ENCODE results near the gene EGLN1. TPM values are rescaled to one million over a fixed set of nuclear protein-coding genes. Genes with fewer than 3 reads are reported as not detected.
A peak's percentile ranks its signal among the peaks of the same experiment; 100 is the strongest.

Gene EGLN1
- total RNA-seq, 1 donor from 2014 or later, result 34.4 TPM

- TF ChIP-seq CTCF (IDR thresholded peaks at IDR 0.05; ENCODE audit: unreplicated experiment), result no peak
- peak overlapping the region; percentile 26 for H3K4me3 Mint-ChIP-seq
- no peaks in the 10 kb centered on the region for H3K27me3 Mint-ChIP-seq (ENCODE audit: low read depth)
- H3K27ac Mint-ChIP-seq, result no peak overlapping the region
- peaks cover 13% of the 10 kb centered on the region for H3K36me3 Mint-ChIP-seq
- H3K4me1 Mint-ChIP-seq, result peaks cover 53% of the 10 kb centered on the region
- DNase-seq (ENCODE audit: low spot score in 2 of 2, unreplicated experiment in 2 of 2), result no peak
- peaks cover 3% of the 10 kb centered on the region for H3K9me3 Mint-ChIP-seq
Observed at GRCh38 chr1:231417513-231417912, 4.6 kb downstream of the EGLN1 start.

GRCh38 chr1:231416901-231417300 lies 5.2 kb downstream of the EGLN1 start:
- H3K9me3 Mint-ChIP-seq, result peaks cover 3% of the 10 kb centered on the region
- H3K27me3 Mint-ChIP-seq (ENCODE audit: low read depth), result no peaks in the 10 kb centered on the region
- peak overlapping the region; percentile 26 for H3K4me3 Mint-ChIP-seq
- TF ChIP-seq CTCF (IDR thresholded peaks at IDR 0.05; ENCODE audit: unreplicated experiment), result no peak
- DNase-seq (ENCODE audit: low spot score in 2 of 2, unreplicated experiment in 2 of 2), result no peak
- no peak overlapping the region for H3K27ac Mint-ChIP-seq
- H3K4me1 Mint-ChIP-seq, result peaks cover 52% of the 10 kb centered on the region
- H3K36me3 Mint-ChIP-seq, result peaks cover 16% of the 10 kb centered on the region

GRCh38 chr1:231415018-231415583 lies 7.0 kb downstream of the EGLN1 start:
- Mint-ChIP-seq H3K4me3 (no peak overlapping the region), H3K9me3 (peaks cover 3% of the 10 kb centered on the region), H3K27me3 (ENCODE audit: low read depth) (no peaks in the 10 kb centered on the region), H3K36me3 (peaks cover 16% of the 10 kb centered on the region), H3K27ac (no peak overlapping the region), H3K4me1 (peaks cover 54% of the 10 kb centered on the region)
- no peak for DNase-seq (ENCODE audit: low spot score in 2 of 2, unreplicated experiment in 2 of 2)
- no peak for TF ChIP-seq CTCF (IDR thresholded peaks at IDR 0.05; ENCODE audit: unreplicated experiment)

- H3K36me3 Mint-ChIP-seq, result peaks cover 16% of the 10 kb centered on the region
- H3K4me3 Mint-ChIP-seq, result no peak overlapping the region
- H3K4me1 Mint-ChIP-seq, result peaks cover 47% of the 10 kb centered on the region
- H3K27me3 Mint-ChIP-seq (ENCODE audit: low read depth), result no peaks in the 10 kb centered on the region
- H3K27ac Mint-ChIP-seq, result peak overlapping the region; percentile 70
- no peak for TF ChIP-seq CTCF (IDR thresholded peaks at IDR 0.05; ENCODE audit: unreplicated experiment)
- no peak for DNase-seq (ENCODE audit: low spot score in 2 of 2, unreplicated experiment in 2 of 2)
- peaks cover 3% of the 10 kb centered on the region for H3K9me3 Mint-ChIP-seq
Observed at GRCh38 chr1:231414260-231415016, 7.6 kb downstream of the EGLN1 start.

- peak overlapping the region; percentile 70 for H3K27ac Mint-ChIP-seq
Observed at GRCh38 chr1:231413749-231414082, 8.4 kb downstream of the EGLN1 start.

More at GRCh38 chr1:231413749-231414082, 8.4 kb downstream of the EGLN1 start:
- TF ChIP-seq CTCF (IDR thresholded peaks at IDR 0.05; ENCODE audit: unreplicated experiment), result no peak
- no peak overlapping the region for H3K4me3 Mint-ChIP-seq
- peaks cover 16% of the 10 kb centered on the region for H3K36me3 Mint-ChIP-seq
- H3K27me3 Mint-ChIP-seq (ENCODE audit: low read depth), result no peaks in the 10 kb centered on the region
- DNase-seq (ENCODE audit: low spot score in 2 of 2, unreplicated experiment in 2 of 2), result no peak
- peaks cover 41% of the 10 kb centered on the region for H3K4me1 Mint-ChIP-seq
- peaks cover 3% of the 10 kb centered on the region for H3K9me3 Mint-ChIP-seq
